Measurements from ENCODE around the gene KIF5A.

GRCh38 chr12:57586832-57587429 lies 37.1 kb downstream of the KIF5A start:
- TF ChIP-seq CTCF (IDR thresholded peaks at IDR 0.05; ENCODE audit: extremely low read depth in 1 of 2, insufficient read depth in 1 of 2, low read depth in 1 of 2, low read length in 2 of 2) (no peak), EZH2 (IDR thresholded peaks at IDR 0.05; ENCODE audit: borderline replicate concordance, low read depth, low read length, severe bottlenecking) (no peak), FOS (IDR thresholded peaks at IDR 0.05; ENCODE audit: borderline replicate concordance, insufficient read depth, low read length) (no peak), POLR2AphosphoS5 (IDR thresholded peaks at IDR 0.05; ENCODE audit: insufficient read depth, low read depth, low read length) (no peak), POLR2A (IDR thresholded peaks at IDR 0.05; ENCODE audit: low read depth, low read length) (no peak), JUN (IDR thresholded peaks at IDR 0.05; ENCODE audit: borderline replicate concordance, insufficient read depth, insufficient read length, low read depth) (no peak)

Measured in endothelial cell of umbilical vein (primary cell).